HG03342 (cell line): ENCODE measurements around the gene TMEM222.

Experiments
- ATAC-seq: cut with Tn5 transposase; IDR thresholded peaks from one replicate; pipeline ENCODE4 v1.9.1; 2021; ENCODE audit warnings: mild to moderate bottlenecking, moderate library complexity; ENCODE audit not compliant: unreplicated experiment

Gene TMEM222

GRCh38 chr1:27358038-27358927, 36.3 kb downstream of the TMEM222 start:
- ATAC-seq = no peak

- no peak for ATAC-seq
These were observed 37.0 kb downstream of the TMEM222 start for GRCh38 chr1:27358928-27359313.

GRCh38 chr1:27359822-27360158, 37.8 kb downstream of the TMEM222 start:
- ATAC-seq = no peak

GRCh38 chr1:27360159-27361043, 38.4 kb downstream of the TMEM222 start:
- ATAC-seq = no peak

- no peak for ATAC-seq
These were observed 39.1 kb downstream of the TMEM222 start for GRCh38 chr1:27361044-27361402.

GRCh38 chr1:27361553-27361952, 39.6 kb downstream of the TMEM222 start:
- ATAC-seq = no peak

- no peak for ATAC-seq
These were observed 42.1 kb downstream of the TMEM222 start for GRCh38 chr1:27363766-27364695.

- ATAC-seq = no peak
These were observed 42.9 kb downstream of the TMEM222 start for GRCh38 chr1:27364696-27365371.

GRCh38 chr1:27365372-27366112, 43.6 kb downstream of the TMEM222 start:
- no peak for ATAC-seq

GRCh38 chr1:27366113-27366410, 44.1 kb downstream of the TMEM222 start:
- no peak for ATAC-seq

GRCh38 chr1:27366411-27367159, 44.6 kb downstream of the TMEM222 start, which contains the start of gene MAP3K6:
Gene MAP3K6 (minus strand): TSS chr1:27366961. CDS start chr1:27366597, 364 bp downstream.
- ATAC-seq = no peak

- no peak for ATAC-seq
These were observed 45.2 kb downstream of the TMEM222 start for GRCh38 chr1:27367160-27367650.

- ATAC-seq = no peak
These were observed 47.1 kb downstream of the TMEM222 start for GRCh38 chr1:27368869-27369582.

- ATAC-seq = no peak
These were observed 50.3 kb downstream of the TMEM222 start for GRCh38 chr1:27372022-27372807.

GRCh38 chr1:27372808-27373690, 51.1 kb downstream of the TMEM222 start:
- no peak for ATAC-seq

GRCh38 chr1:27374362-27375086, 52.6 kb downstream of the TMEM222 start, which contains the start of gene FCN3:
Gene FCN3 (minus strand): TSS chr1:27374824. CDS start chr1:27374818, 6 bp downstream.
- ATAC-seq = no peak
